Erythroblast (primary cell): ENCODE measurements around the gene CHD2.
A peak's percentile ranks its signal among the peaks of the same experiment; 100 is the strongest.

Experiments
- GATA1 ChIP-seq: IDR thresholded peaks from 2 replicates; pipeline ENCODE4 v1.6.1; 2011; ENCODE audit warnings: low read depth, mild to moderate bottlenecking, control low read depth, low read length, moderate library complexity
- POLR2A ChIP-seq: IDR thresholded peaks from 2 replicates; pipeline ENCODE4 v1.6.1; 2011; ENCODE audit warnings: mild to moderate bottlenecking, low read length

- TF ChIP-seq POLR2A (peak; percentile 52), GATA1 (peak; percentile 50)
These were observed 21.5 kb upstream of the CHD2 start for GRCh38 chr15:92878593-92879053.
